WTC11 (cell line): Measurements from ENCODE around the gene DPH1. TPM values are rescaled to one million over a fixed set of nuclear protein-coding genes. Genes with fewer than 3 reads are reported as not detected.
A peak's percentile ranks its signal among the peaks of the same experiment; 100 is the strongest.

ENCODE experiments used
- ATAC-seq: fragments of 200-7000 bp; cut with Tn5 transposase; 2 replicates; pipeline ENCODE4 v1.10.0; 2021; ENCODE audit warnings: mild to moderate bottlenecking, moderate library complexity
- CTCF ChIA-PET: fragments of 300-600 bp; sonication (Branson Sonifier 250); formaldehyde crosslinking; loops from one replicate; lab custom pipeline; 2021; ENCODE audit warnings: antibody characterized with exemption; lab: Charles Lee
- POLR2A ChIA-PET: fragments of 350-600 bp; sonication (Branson Sonifier 250); formaldehyde crosslinking; loops from one replicate; lab custom pipeline; 2021; ENCODE audit warnings: antibody characterized with exemption; lab: Charles Lee
- DNase-seq: peaks from one replicate; pipeline ENCODE4 v3.0.0; 2021; ENCODE audit warnings: low spot score
- H3K27ac Mint-ChIP-seq: 2 replicates; pipeline ENCODE4 v1.8.0; 2021; ENCODE audit warnings: mixed read lengths
- H3K27me3 Mint-ChIP-seq: 2 replicates; pipeline ENCODE4 v1.8.0; 2021; ENCODE audit warnings: low read depth, mild to moderate bottlenecking, moderate library complexity, mixed read lengths
- H3K36me3 Mint-ChIP-seq: 2 replicates; pipeline ENCODE4 v1.8.0; 2021; ENCODE audit warnings: mixed read lengths
- H3K4me1 Mint-ChIP-seq: 2 replicates; pipeline ENCODE4 v1.8.0; 2022; ENCODE audit warnings: mixed read lengths
- H3K4me3 Mint-ChIP-seq: 2 replicates; pipeline ENCODE4 v1.8.0; 2021; ENCODE audit warnings: mild to moderate bottlenecking, moderate library complexity, mixed read lengths
- H3K9me3 Mint-ChIP-seq: 2 replicates; pipeline ENCODE4 v1.8.0; 2021; ENCODE audit warnings: mixed read lengths
- ARID4B ChIP-seq: sonication (generic); formaldehyde crosslinking; IDR thresholded peaks from 2 replicates; pipeline ENCODE4 v1.8.0; 2023; ENCODE audit warnings: missing genetic modification reagents, mild to moderate bottlenecking, borderline replicate concordance
- CBFB ChIP-seq: sonication (generic); formaldehyde crosslinking; IDR thresholded peaks from 2 replicates; pipeline ENCODE4 v1.8.1; 2022; ENCODE audit warnings: mild to moderate bottlenecking, low read depth, missing genetic modification reagents
- CREB1 ChIP-seq: sonication (generic); formaldehyde crosslinking; IDR thresholded peaks from 2 replicates; pipeline ENCODE4 v1.8.0; 2023; ENCODE audit warnings: mild to moderate bottlenecking, missing genetic modification reagents
- CTCF ChIP-seq: fragments of 200-600 bp; IDR thresholded peaks from 2 replicates; pipeline ENCODE4 v1.8.0; 2022; ENCODE audit warnings: antibody characterized with exemption
- FOXJ3 ChIP-seq: sonication (generic); formaldehyde crosslinking; IDR thresholded peaks from 2 replicates; pipeline ENCODE4 v1.9.0; 2021; ENCODE audit warnings: missing genetic modification reagents, mild to moderate bottlenecking, borderline replicate concordance
- GTF2I ChIP-seq: fragments of 250-450 bp; sonication (Bioruptor Pico); conservative IDR thresholded peaks from 2 replicates; pipeline ENCODE4 v1.4.0; 2021; ENCODE audit warnings: mild to moderate bottlenecking
- MLX ChIP-seq: sonication (generic); formaldehyde crosslinking; IDR thresholded peaks from 2 replicates; pipeline ENCODE4 v1.8.1; 2023; ENCODE audit warnings: mild to moderate bottlenecking, missing genetic modification reagents, moderate library complexity
- NFYB ChIP-seq: sonication (generic); formaldehyde crosslinking; conservative IDR thresholded peaks from 2 replicates; pipeline ENCODE4 v1.8.0; 2022; ENCODE audit warnings: low read depth, missing genetic modification reagents
- PRDM15 ChIP-seq: sonication (generic); formaldehyde crosslinking; IDR thresholded peaks from 2 replicates; pipeline ENCODE4 v1.8.0; 2022; ENCODE audit warnings: missing genetic modification reagents
- STAT6 ChIP-seq: sonication (generic); formaldehyde crosslinking; conservative IDR thresholded peaks from 2 replicates; pipeline ENCODE4 v1.8.1; 2023; ENCODE audit warnings: mild to moderate bottlenecking, low read depth, missing genetic modification reagents, moderate library complexity
- TEAD1 ChIP-seq: sonication (generic); formaldehyde crosslinking; IDR thresholded peaks from 2 replicates; pipeline ENCODE4 v1.8.0; 2022; ENCODE audit warnings: mild to moderate bottlenecking, missing genetic modification reagents
- TEAD4 ChIP-seq: sonication (generic); formaldehyde crosslinking; IDR thresholded peaks from 2 replicates; pipeline ENCODE4 v1.8.0; 2022; ENCODE audit warnings: mild to moderate bottlenecking, missing genetic modification reagents
- total RNA-seq: library from RNA; stranded (reverse); gene quantifications from 3 replicates; pipeline ENCODE4 v1.2.3, GENCODE V29; 2021
- TF ChIP-seq, protein P1 (sequence below): sonication (generic); formaldehyde crosslinking; IDR thresholded peaks from 2 replicates; pipeline ENCODE4 v1.8.1; 2023; ENCODE audit warnings: mild to moderate bottlenecking, missing genetic modification reagents
- TF ChIP-seq, protein P2 (sequence below): fragments of 250-450 bp; sonication (Bioruptor Pico); IDR thresholded peaks from 2 replicates; pipeline ENCODE4 v1.8.0; 2021; ENCODE audit warnings: mild to moderate bottlenecking
- TF ChIP-seq, protein P3 (sequence below): sonication (generic); formaldehyde crosslinking; IDR thresholded peaks from 2 replicates; pipeline ENCODE4 v1.8.1; 2023; ENCODE audit warnings: mild to moderate bottlenecking, moderate library complexity, missing genetic modification reagents
- TF ChIP-seq, protein P4 (sequence below): sonication (generic); formaldehyde crosslinking; IDR thresholded peaks from 2 replicates; pipeline ENCODE4 v1.8.0; 2022; ENCODE audit warnings: mild to moderate bottlenecking, missing genetic modification reagents

The DPH1 gene
- total RNA-seq, 1 experiment from 2014 or later, result 43.2 TPM

DNA sequence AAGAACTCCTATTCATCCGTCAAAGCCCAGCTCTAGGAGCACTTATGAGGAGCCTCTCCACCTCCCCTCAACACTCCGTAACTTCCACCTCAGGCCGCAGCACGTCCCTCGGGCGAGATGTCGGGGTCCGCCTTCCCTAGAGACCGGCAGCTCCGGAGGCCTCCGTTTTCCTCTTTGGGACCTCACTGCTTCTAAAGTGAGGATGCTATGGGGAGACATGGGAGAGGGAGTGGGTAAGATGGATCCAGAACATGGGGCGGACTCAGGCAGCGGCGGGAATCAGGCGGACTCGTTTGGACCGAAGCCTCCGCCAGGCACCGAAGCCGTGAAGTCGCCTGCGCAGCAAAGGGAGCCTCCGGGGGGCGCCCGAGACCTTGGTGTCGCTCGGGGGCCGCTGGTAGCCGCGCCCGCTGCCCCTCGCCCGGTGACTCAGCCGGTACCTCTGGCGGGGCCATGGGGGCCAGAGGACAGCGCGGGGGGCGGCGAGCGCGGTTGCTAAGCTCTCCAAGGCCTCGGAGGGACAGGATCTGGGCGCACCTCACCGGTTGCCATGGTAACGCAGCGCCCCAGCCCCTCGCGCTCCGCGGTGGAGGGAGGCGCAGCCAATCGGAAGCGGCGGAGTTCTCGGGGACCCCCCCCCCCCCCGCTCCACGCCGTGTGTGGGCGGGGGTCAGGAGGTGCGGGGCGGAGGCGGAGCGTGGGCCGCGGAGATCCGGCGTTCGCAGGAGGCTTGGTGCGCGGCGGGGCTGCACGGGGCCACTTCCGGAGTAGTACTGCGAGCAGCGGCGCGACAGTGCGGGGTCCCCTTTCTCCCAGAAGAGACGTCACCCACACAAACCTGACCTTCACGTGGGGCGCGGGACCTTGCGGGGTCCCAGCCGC is 23.7 kb downstream of the DPH1 start:
- peaks cover 69% of the 10 kb centered on the region for H3K27me3 Mint-ChIP-seq
- peak overlapping the region; percentile 60 for H3K4me3 Mint-ChIP-seq
- TF ChIP-seq, protein P1, sequence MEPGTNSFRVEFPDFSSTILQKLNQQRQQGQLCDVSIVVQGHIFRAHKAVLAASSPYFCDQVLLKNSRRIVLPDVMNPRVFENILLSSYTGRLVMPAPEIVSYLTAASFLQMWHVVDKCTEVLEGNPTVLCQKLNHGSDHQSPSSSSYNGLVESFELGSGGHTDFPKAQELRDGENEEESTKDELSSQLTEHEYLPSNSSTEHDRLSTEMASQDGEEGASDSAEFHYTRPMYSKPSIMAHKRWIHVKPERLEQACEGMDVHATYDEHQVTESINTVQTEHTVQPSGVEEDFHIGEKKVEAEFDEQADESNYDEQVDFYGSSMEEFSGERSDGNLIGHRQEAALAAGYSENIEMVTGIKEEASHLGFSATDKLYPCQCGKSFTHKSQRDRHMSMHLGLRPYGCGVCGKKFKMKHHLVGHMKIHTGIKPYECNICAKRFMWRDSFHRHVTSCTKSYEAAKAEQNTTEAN (CRISPR knock-in tag), result no peak
- TF ChIP-seq NFYB (CRISPR knock-in tag), result 0 out of 2 replicates have a peak, but pooled peaks have one; percentile 25
- TF ChIP-seq, protein P2, sequence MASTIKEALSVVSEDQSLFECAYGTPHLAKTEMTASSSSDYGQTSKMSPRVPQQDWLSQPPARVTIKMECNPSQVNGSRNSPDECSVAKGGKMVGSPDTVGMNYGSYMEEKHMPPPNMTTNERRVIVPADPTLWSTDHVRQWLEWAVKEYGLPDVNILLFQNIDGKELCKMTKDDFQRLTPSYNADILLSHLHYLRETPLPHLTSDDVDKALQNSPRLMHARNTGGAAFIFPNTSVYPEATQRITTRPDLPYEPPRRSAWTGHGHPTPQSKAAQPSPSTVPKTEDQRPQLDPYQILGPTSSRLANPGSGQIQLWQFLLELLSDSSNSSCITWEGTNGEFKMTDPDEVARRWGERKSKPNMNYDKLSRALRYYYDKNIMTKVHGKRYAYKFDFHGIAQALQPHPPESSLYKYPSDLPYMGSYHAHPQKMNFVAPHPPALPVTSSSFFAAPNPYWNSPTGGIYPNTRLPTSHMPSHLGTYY, result no peak
- peak; percentile 21; the same call in 1 of the 2 replicates for TF ChIP-seq CTCF
- no peak for TF ChIP-seq MLX (CRISPR knock-in tag)
- no peak for TF ChIP-seq STAT6 (CRISPR knock-in tag)
- peak; percentile 54 for TF ChIP-seq PRDM15 (CRISPR knock-in tag)
- TF ChIP-seq ARID4B (CRISPR knock-in tag), result peak; percentile 45; the same call in 1 of the 2 replicates
- TF ChIP-seq CBFB (CRISPR knock-in tag), result no peak
- no peak for TF ChIP-seq TEAD4 (CRISPR knock-in tag)
- no peak for TF ChIP-seq CREB1 (CRISPR knock-in tag)
- no peak for TF ChIP-seq FOXJ3
- TF ChIP-seq, protein P3, sequence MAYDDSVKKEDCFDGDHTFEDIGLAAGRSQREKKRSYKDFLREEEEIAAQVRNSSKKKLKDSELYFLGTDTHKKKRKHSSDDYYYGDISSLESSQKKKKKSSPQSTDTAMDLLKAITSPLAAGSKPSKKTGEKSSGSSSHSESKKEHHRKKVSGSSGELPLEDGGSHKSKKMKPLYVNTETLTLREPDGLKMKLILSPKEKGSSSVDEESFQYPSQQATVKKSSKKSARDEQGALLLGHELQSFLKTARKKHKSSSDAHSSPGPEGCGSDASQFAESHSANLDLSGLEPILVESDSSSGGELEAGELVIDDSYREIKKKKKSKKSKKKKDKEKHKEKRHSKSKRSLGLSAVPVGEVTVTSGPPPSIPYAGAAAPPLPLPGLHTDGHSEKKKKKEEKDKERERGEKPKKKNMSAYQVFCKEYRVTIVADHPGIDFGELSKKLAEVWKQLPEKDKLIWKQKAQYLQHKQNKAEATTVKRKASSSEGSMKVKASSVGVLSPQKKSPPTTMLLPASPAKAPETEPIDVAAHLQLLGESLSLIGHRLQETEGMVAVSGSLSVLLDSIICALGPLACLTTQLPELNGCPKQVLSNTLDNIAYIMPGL (CRISPR knock-in tag), result peak; percentile 77; the same call in 1 of the 2 replicates
- TF ChIP-seq GTF2I (CRISPR knock-in tag), result no peak
- TF ChIP-seq, protein P4, sequence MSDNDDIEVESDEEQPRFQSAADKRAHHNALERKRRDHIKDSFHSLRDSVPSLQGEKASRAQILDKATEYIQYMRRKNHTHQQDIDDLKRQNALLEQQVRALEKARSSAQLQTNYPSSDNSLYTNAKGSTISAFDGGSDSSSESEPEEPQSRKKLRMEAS (CRISPR knock-in tag), result 0 out of 2 replicates have a peak, but pooled peaks have one; percentile 16
- TF ChIP-seq TEAD1, result no peak
- ChIA-PET CTCF (interaction anchor here (0.7 to 6.2 kb wide), 26 partner anchors 12 to 316 kb away, joined by 3 to 229 read pairs (median 4); partner anchors contain the start of genes OVCA2, SMG6 and SRR), POLR2A (no interaction called here)
- no peaks in the 10 kb centered on the region for H3K4me1 Mint-ChIP-seq
- no peaks in the 10 kb centered on the region for H3K9me3 Mint-ChIP-seq
- DNase-seq, result peak; percentile 83
- ATAC-seq, result peak; percentile 6
- no peaks in the 10 kb centered on the region for H3K36me3 Mint-ChIP-seq
- H3K27ac Mint-ChIP-seq, result no peak overlapping the region
